ENCODE results near the gene CCNA1.

The CCNA1 gene

GRCh38 chr13:36432106-36432544, at the start of gene CCNA1:
Gene CCNA1, plus strand, starts transcription at chr13:36432495. Its CDS starts 562 bp downstream, at chr13:36433057.
- no peak for DNase-seq (ENCODE audit: low read depth in 2 of 2)

GRCh38 chr13:36385489-36385888, 46.8 kb upstream of the CCNA1 start:
- DNase-seq (ENCODE audit: low read depth in 2 of 2) = no peak

GRCh38 chr13:36395280-36395679, 37.0 kb upstream of the CCNA1 start:
- no peak for DNase-seq (ENCODE audit: low read depth in 2 of 2)

GRCh38 chr13:36405151-36405550, 27.1 kb upstream of the CCNA1 start:
- DNase-seq (ENCODE audit: low read depth in 2 of 2) = no peak

- no peak for DNase-seq (ENCODE audit: low read depth in 2 of 2)
Observed at GRCh38 chr13:36412736-36413135, 19.6 kb upstream of the CCNA1 start.

- no peak for DNase-seq (ENCODE audit: low read depth in 2 of 2)
Observed at GRCh38 chr13:36413161-36413560, 19.1 kb upstream of the CCNA1 start.

GRCh38 chr13:36414461-36414860, 17.8 kb upstream of the CCNA1 start:
- DNase-seq (ENCODE audit: low read depth in 2 of 2) = no peak

- DNase-seq (ENCODE audit: low read depth in 2 of 2) = no peak
Observed at GRCh38 chr13:36417331-36417730, 15.0 kb upstream of the CCNA1 start.

GRCh38 chr13:36418022-36418805, 14.1 kb upstream of the CCNA1 start:
- DNase-seq (ENCODE audit: low read depth in 2 of 2) = no peak

- peak; percentile 19 to 38 for DNase-seq (ENCODE audit: low read depth in 2 of 2)
Observed at GRCh38 chr13:36420437-36420891, 11.8 kb upstream of the CCNA1 start.

- DNase-seq (ENCODE audit: low read depth in 2 of 2) = no peak
Observed at GRCh38 chr13:36421447-36421846, 10.8 kb upstream of the CCNA1 start.

GRCh38 chr13:36428086-36428485, 4.2 kb upstream of the CCNA1 start:
- no peak for DNase-seq (ENCODE audit: low read depth in 2 of 2)

GRCh38 chr13:36430247-36431203, 1.8 kb upstream of the CCNA1 start:
- no peak for DNase-seq (ENCODE audit: low read depth in 2 of 2)

- DNase-seq (ENCODE audit: low read depth in 2 of 2) = no peak
Observed at GRCh38 chr13:36431204-36432105, 840 bp upstream of the CCNA1 start.

GRCh38 chr13:36436811-36437210, 4.5 kb downstream of the CCNA1 start:
- no peak for DNase-seq (ENCODE audit: low read depth in 2 of 2)

GRCh38 chr13:36438594-36439483, 6.5 kb downstream of the CCNA1 start:
- DNase-seq (ENCODE audit: low read depth in 2 of 2) = no peak

- DNase-seq (ENCODE audit: low read depth in 2 of 2) = no peak
Observed at GRCh38 chr13:36445278-36445677, 13.0 kb downstream of the CCNA1 start.

GRCh38 chr13:36445891-36446351, 13.6 kb downstream of the CCNA1 start:
- DNase-seq (ENCODE audit: low read depth in 2 of 2) = no peak

- DNase-seq (ENCODE audit: low read depth in 2 of 2) = no peak
Observed at GRCh38 chr13:36447501-36447900, 15.2 kb downstream of the CCNA1 start.

GRCh38 chr13:36450534-36450933, 18.2 kb downstream of the CCNA1 start:
- no peak for DNase-seq (ENCODE audit: low read depth in 2 of 2)

Measured in stimulated activated CD8-positive, alpha-beta memory T cell treated with anti-CD3 and anti-CD28 coated beads, Interleukin-7, amount 100 ng/mL, for 4 hours (primary cell).